K562 (cell line): ENCODE results near the gene USP50. TPM values are rescaled to one million over a fixed set of nuclear protein-coding genes. Genes with fewer than 3 reads are reported as not detected.

ENCODE experiments used
- CREB3 ChIP-seq: fragments of 450-650 bp; conservative IDR thresholded peaks from 2 replicates; pipeline ENCODE4 v1.6.1; 2016; ENCODE audit warnings: missing genetic modification characterization, low read depth, mild to moderate bottlenecking, missing compliant biosample characterization, moderate library complexity
- CREM ChIP-seq: IDR thresholded peaks from 2 replicates; pipeline ENCODE4 v1.6.1; 2014; ENCODE audit warnings: antibody characterized with exemption, low read depth
- DNMT1 ChIP-seq: fragments of 450-650 bp; IDR thresholded peaks from 2 replicates; pipeline ENCODE4 v1.6.1; 2016; ENCODE audit warnings: antibody characterized with exemption, mild to moderate bottlenecking
- ESRRA ChIP-seq: fragments of 450-650 bp; IDR thresholded peaks from 2 replicates; pipeline ENCODE4 v1.6.1; 2014; ENCODE audit warnings: low read depth, mild to moderate bottlenecking, moderate library complexity, borderline replicate concordance
- NELFE ChIP-seq: IDR thresholded peaks from 2 replicates; pipeline ENCODE4 v1.6.1; 2011; ENCODE audit warnings: mild to moderate bottlenecking; ENCODE audit not compliant: insufficient read depth, insufficient read length
- NR4A1 ChIP-seq, 2 experiments: fragments of 250-450 bp in 1 of 2; fragments of 450-650 bp in 1 of 2; sonication (Bioruptor Pico) in 1 of 2; IDR thresholded peaks; 2 replicates each; pipeline versions ENCODE4 v1.4.0 to v1.6.1; 2016 to 2020; ENCODE audit warnings: mild to moderate bottlenecking in 2 of 2, missing compliant biosample characterization in 1 of 2, missing genetic modification characterization in 1 of 2, moderate library complexity in 1 of 2
- POLR2H ChIP-seq: IDR thresholded peaks from 2 replicates; pipeline ENCODE4 v1.6.1; 2016; ENCODE audit warnings: missing genetic modification characterization, low read depth, mild to moderate bottlenecking, control low read depth, missing compliant biosample characterization, moderate library complexity
- RAD51 ChIP-seq: fragments of 450-650 bp; IDR thresholded peaks from 2 replicates; pipeline ENCODE4 v1.7.1; 2016; ENCODE audit warnings: low read depth, mild to moderate bottlenecking, borderline replicate concordance
- RBM22 ChIP-seq: fragments of 200-400 bp; formaldehyde crosslinking; IDR thresholded peaks from 2 replicates; pipeline ENCODE4 v1.6.1; 2018; ENCODE audit warnings: low read length, low read depth; ENCODE audit not compliant: poor library complexity, severe bottlenecking
- RREB1 ChIP-seq: fragments of 250-450 bp; sonication (Bioruptor Pico); IDR thresholded peaks from 2 replicates; pipeline ENCODE4 v1.4.0; 2020
- ZNF507 ChIP-seq: conservative IDR thresholded peaks from 2 replicates; pipeline ENCODE4 v1.6.1; 2017; ENCODE audit warnings: missing genetic modification characterization, missing compliant biosample characterization
- polyA plus RNA-seq, 8 experiments: library from polyadenylated mRNA; depleted of rRNA in 4 of 8; stranded (reverse) in 5 of 8; unstranded in 3 of 8; fragments of >200 nt; fragmentation: Nextera tagmentation in 2 of 8; fragmentation: Illumina TruSeq in 1 of 8; extraction: Ambion mirVana in 2 of 8; extraction: Trizol in 1 of 8; gene quantifications; 2 replicates each; pipeline versions ENCODE4 v1.2.1 to v1.2.3, GENCODE V29; 2011 to 2014; ENCODE audit warnings: inconsistent platforms in 1 of 8, missing spikeins in 1 of 8
- total RNA-seq, 7 experiments: library from RNA; depleted of rRNA in 6 of 7; stranded (reverse); fragments of >200 nt in 6 of 7; fragmentation: Illumina TruSeq in 2 of 7; extraction: Trizol in 2 of 7; gene quantifications; 2 replicates each; pipeline versions ENCODE4 v1.2.1 to v1.2.3, GENCODE V29; 2011 to 2021; ENCODE audit warnings: low replicate concordance in 1 of 7
- TF ChIP-seq, protein P1 (sequence below): fragments of 250-450 bp; sonication (Bioruptor Pico); IDR thresholded peaks from 2 replicates; pipeline ENCODE4 v1.8.0; 2021; ENCODE audit warnings: borderline replicate concordance, mild to moderate bottlenecking, moderate library complexity; ENCODE audit not compliant: poor library complexity, severe bottlenecking
- TF ChIP-seq, protein P2 (sequence below): sonication (generic); formaldehyde crosslinking; IDR thresholded peaks from 2 replicates; pipeline ENCODE4 v1.8.1; 2023; ENCODE audit warnings: mild to moderate bottlenecking, missing genetic modification reagents

Gene USP50
- total and polyA plus RNA-seq, 9 of the 15 experiments (the other 6 are each of a cell fraction or from before 2014, with no cell fraction given), result not detected

DNA sequence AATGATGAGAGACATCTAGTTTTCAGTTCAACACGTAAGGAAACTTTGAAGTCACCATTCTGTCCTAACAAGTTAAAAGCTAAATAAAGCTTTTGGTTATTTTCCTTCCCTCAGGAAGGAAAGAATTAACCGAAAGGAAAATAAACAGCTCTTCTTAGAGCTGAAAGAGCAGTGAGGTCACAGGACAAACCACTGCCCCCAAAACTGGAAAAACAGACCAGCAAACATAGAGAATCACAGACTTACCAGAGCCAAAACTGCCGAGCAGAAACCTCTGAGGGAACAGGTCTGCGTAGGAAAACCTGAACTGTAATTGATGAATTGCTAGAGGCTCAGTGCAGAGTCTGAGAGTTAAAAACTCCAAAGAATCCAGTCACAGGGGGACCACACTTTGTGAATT, 14.7 kb downstream of the USP50 start (continued):
- TF ChIP-seq RREB1 (CRISPR knock-in tag) (no peak), POLR2H (tag) (no peak), RBM22 (no peak), CREB3 (tag) (no peak), NELFE (no peak), ZNF507 (tag) (no peak), ESRRA (no peak), CREM (no peak), DNMT1 (no peak), NR4A1 (CRISPR knock-in tag; IDR thresholded peaks at IDR 0.05) (no peak), NR4A1 (tag; IDR thresholded peaks at IDR 0.05) (no peak), RAD51 (no peak)
- TF ChIP-seq, protein P1, sequence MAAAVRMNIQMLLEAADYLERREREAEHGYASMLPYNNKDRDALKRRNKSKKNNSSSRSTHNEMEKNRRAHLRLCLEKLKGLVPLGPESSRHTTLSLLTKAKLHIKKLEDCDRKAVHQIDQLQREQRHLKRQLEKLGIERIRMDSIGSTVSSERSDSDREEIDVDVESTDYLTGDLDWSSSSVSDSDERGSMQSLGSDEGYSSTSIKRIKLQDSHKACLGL (CRISPR knock-in tag), result no peak
- TF ChIP-seq, protein P2, sequence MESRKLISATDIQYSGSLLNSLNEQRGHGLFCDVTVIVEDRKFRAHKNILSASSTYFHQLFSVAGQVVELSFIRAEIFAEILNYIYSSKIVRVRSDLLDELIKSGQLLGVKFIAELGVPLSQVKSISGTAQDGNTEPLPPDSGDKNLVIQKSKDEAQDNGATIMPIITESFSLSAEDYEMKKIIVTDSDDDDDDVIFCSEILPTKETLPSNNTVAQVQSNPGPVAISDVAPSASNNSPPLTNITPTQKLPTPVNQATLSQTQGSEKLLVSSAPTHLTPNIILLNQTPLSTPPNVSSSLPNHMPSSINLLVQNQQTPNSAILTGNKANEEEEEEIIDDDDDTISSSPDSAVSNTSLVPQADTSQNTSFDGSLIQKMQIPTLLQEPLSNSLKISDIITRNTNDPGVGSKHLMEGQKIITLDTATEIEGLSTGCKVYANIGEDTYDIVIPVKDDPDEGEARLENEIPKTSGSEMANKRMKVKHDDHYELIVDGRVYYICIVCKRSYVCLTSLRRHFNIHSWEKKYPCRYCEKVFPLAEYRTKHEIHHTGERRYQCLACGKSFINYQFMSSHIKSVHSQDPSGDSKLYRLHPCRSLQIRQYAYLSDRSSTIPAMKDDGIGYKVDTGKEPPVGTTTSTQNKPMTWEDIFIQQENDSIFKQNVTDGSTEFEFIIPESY (CRISPR knock-in tag), result no peak
